ENCODE results near the gene CD7.

The CD7 gene

DNA sequence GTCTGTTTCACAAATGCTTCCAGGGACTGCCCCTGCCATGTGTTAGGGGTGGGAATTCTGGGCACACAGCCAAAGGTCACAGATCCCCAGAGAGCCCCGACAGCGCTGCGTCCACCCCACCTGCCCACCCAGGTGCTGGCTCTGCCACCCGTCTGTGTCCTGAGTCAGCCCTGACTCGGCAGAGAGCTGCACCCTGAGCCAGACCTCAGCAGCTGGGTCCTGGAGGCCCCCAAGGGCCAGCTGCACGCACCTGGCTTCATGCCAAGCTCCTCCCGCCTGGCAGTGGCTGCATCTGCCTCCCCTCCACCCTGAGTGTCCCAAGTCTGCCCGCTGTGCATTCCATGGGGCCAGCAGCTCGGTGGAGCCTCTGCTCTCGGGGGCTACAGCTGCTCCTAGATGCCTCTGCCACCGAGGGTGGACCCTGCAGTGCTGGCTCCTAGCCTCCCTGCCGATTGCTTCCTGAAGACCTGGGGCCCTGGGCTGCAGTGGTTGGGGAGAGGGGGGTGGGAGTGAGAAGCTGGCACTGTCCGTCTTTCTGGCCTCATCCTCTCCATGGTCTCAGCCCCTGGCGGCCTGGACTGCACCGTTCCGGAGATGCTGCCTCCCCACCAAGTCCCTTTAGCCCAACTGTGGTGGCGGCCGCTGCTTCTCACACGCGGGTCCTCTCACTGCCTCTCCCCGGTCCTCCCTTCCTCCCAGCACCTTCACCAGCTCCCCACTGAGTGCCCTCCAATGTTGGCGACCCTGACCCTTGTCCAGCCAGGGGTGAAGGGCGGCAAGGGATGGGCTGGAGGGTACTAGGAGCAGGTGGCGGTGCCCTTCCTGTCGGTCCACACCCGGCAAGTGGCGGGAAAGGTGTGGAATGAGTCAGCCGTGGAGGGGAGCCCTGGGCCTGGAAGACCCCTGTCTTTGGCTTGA, 13.2 kb upstream of the CD7 start:
- Histone ChIP-seq H3K9me3 (ENCODE audit: severe bottlenecking) (no peaks in the 10 kb centered on the region), H3K36me3 (no peaks in the 10 kb centered on the region), H3K4me3 (ENCODE audit: low read depth, low read length) (no peak overlapping the region), H3K27me3 (ENCODE audit: insufficient read depth, low read depth, severe bottlenecking) (no peaks in the 10 kb centered on the region), H3K27ac (no peak overlapping the region)
- TF ChIP-seq CTCF (IDR thresholded peaks at IDR 0.05; ENCODE audit: low read depth, low read length), result no peak
- DNase-seq, result peak; percentile 53

DNA sequence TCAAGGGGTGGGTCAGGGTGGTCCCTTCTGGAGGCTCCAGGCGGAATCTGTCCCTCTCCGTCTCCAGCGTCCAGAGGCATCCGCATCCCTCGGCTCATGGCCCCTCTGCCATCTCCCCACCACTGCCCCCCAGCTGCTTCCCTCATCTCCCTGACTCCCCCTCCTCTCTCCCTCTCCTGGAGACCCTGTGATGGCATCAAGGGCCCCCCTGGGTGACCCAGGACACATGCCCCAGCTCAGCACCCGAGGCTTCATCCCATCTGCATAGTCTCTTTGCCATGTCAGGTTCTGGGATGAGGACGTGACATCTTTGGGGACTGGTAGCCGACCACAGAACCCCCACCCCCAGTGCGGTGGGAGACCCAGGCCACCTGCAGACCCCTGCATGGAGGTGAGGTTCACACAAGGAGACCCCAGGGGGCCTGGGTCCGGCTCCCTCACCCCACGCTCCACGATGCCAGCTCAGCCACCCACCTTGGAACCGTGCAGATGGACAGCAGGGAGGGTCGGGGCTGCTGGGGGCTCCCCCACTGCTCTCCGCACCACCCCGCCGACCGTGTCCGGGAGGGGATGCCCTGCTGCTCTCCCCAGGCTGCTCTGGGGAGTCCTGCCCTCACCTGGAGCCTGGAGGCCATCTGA, 12.4 kb upstream of the CD7 start:
- TF ChIP-seq CTCF (IDR thresholded peaks at IDR 0.05; ENCODE audit: low read depth, low read length), result no peak
- H3K9me3 ChIP-seq (ENCODE audit: severe bottlenecking), result no peaks in the 10 kb centered on the region
- H3K27me3 ChIP-seq (ENCODE audit: insufficient read depth, low read depth, severe bottlenecking), result no peaks in the 10 kb centered on the region
- H3K27ac ChIP-seq, result no peak overlapping the region
- DNase-seq, result no peak
- no peak overlapping the region for H3K4me3 ChIP-seq (ENCODE audit: low read depth, low read length)
- H3K36me3 ChIP-seq, result no peaks in the 10 kb centered on the region

- DNase-seq, result no peak
- TF ChIP-seq CTCF (IDR thresholded peaks at IDR 0.05; ENCODE audit: low read depth, low read length), result no peak
- H3K27me3 ChIP-seq (ENCODE audit: insufficient read depth, low read depth, severe bottlenecking), result no peaks in the 10 kb centered on the region
- no peak overlapping the region for H3K27ac ChIP-seq
- H3K36me3 ChIP-seq, result no peaks in the 10 kb centered on the region
- H3K4me3 ChIP-seq (ENCODE audit: low read depth, low read length), result no peak overlapping the region
- no peaks in the 10 kb centered on the region for H3K9me3 ChIP-seq (ENCODE audit: severe bottlenecking)
Observed at GRCh38 chr17:82328994-82329507, 11.6 kb upstream of the CD7 start.

- TF ChIP-seq CTCF (IDR thresholded peaks at IDR 0.05; ENCODE audit: low read depth, low read length), result no peak
- Histone ChIP-seq H3K27ac (no peak overlapping the region), H3K4me3 (ENCODE audit: low read depth, low read length) (no peak overlapping the region), H3K9me3 (ENCODE audit: severe bottlenecking) (no peaks in the 10 kb centered on the region), H3K27me3 (ENCODE audit: insufficient read depth, low read depth, severe bottlenecking) (no peaks in the 10 kb centered on the region), H3K36me3 (no peaks in the 10 kb centered on the region)
- no peak for DNase-seq
Observed at GRCh38 chr17:82328141-82328993, 11.0 kb upstream of the CD7 start.

GRCh38 chr17:82327757-82328140, 10.3 kb upstream of the CD7 start:
- no peak overlapping the region for H3K27ac ChIP-seq
- no peak for TF ChIP-seq CTCF (IDR thresholded peaks at IDR 0.05; ENCODE audit: low read depth, low read length)
- no peaks in the 10 kb centered on the region for H3K27me3 ChIP-seq (ENCODE audit: insufficient read depth, low read depth, severe bottlenecking)
- H3K36me3 ChIP-seq, result no peaks in the 10 kb centered on the region
- H3K9me3 ChIP-seq (ENCODE audit: severe bottlenecking), result no peaks in the 10 kb centered on the region
- no peak overlapping the region for H3K4me3 ChIP-seq (ENCODE audit: low read depth, low read length)
- no peak for DNase-seq
